ENCODE data around the gene ASMTL. TPM values are rescaled to one million over a fixed set of nuclear protein-coding genes. Genes with fewer than 3 reads are reported as not detected.
"Not testable (repeated sequence)": the region's sequence is repeated elsewhere in the genome, so short reads cannot be mapped to it uniquely, and the experiment has no call there.

The ASMTL gene
- polyA plus RNA-seq, 1 donor (not counting 4 experiments of a cell fraction or from before 2014, with no cell fraction given): 13.8 TPM

GRCh38 chrX:1489354-1489753 is 36.6 kb upstream of the ASMTL start:
- H3K4me1 ChIP-seq (ENCODE audit: control insufficient read depth, extremely low read depth, insufficient read depth, low read length); H2AFZ ChIP-seq (ENCODE audit: control insufficient read depth, low read length); H3K79me2 ChIP-seq (ENCODE audit: control insufficient read depth, insufficient read depth, low read length); DNase-seq (ENCODE audit: low read depth, low spot score); H3K4me3 ChIP-seq (ENCODE audit: control insufficient read depth in 2 of 3, extremely low read depth in 1 of 3, insufficient read depth in 2 of 3, low read depth in 1 of 3, low read length in 3 of 3); H4K20me1 ChIP-seq (ENCODE audit: control insufficient read depth, extremely low read depth, insufficient read depth, low read length); FAIRE-seq; H3K9ac ChIP-seq (ENCODE audit: control insufficient read depth, extremely low read depth, insufficient read depth, low read length); H3K27ac ChIP-seq (ENCODE audit: control insufficient read depth, insufficient read depth, low read length); H3K36me3 ChIP-seq (ENCODE audit: control insufficient read depth in 2 of 2, extremely low read depth in 1 of 2, insufficient read depth in 2 of 2, low read length in 2 of 2); H3K4me2 ChIP-seq (ENCODE audit: control insufficient read depth, extremely low read depth, insufficient read depth, low read depth, low read length); dilution Hi-C loops (cut with MboI; ENCODE audit: extremely low pct_ligation_motif_present, low sequenced_read_pairs); H3K27me3 ChIP-seq (ENCODE audit: control insufficient read depth, extremely low read depth, insufficient read depth, low read length); H3K9me1 ChIP-seq (ENCODE audit: control insufficient read depth, extremely low read depth, insufficient read depth, low read length): not testable (repeated sequence)
- peaks cover 11% of the 10 kb centered on the region for H3K9me3 ChIP-seq (ENCODE audit: control insufficient read depth, low read depth, low read length)

GRCh38 chrX:1488745-1489144 is 36.0 kb upstream of the ASMTL start:
- peaks cover 11% of the 10 kb centered on the region for H3K9me3 ChIP-seq (ENCODE audit: control insufficient read depth, low read depth, low read length)
- no peak for FAIRE-seq
- TF ChIP-seq EZH2 (IDR thresholded peaks at IDR 0.05; ENCODE audit: low read length): no peak
- TF ChIP-seq CTCF (optimal IDR thresholded peaks at IDR 0.05 in 1 of 3, IDR thresholded peaks at IDR 0.05 in 1 of 3, conservative IDR thresholded peaks at IDR 0.05 in 1 of 3; ENCODE audit: extremely low read depth in 1 of 3, insufficient read depth in 2 of 3, low read length in 3 of 3): no peak
- no peaks in the 10 kb centered on the region for H4K20me1 ChIP-seq (ENCODE audit: control insufficient read depth, extremely low read depth, insufficient read depth, low read length)
- H3K27ac ChIP-seq (ENCODE audit: control insufficient read depth, insufficient read depth, low read length): no peak overlapping the region
- no peak overlapping the region for H3K4me2 ChIP-seq (ENCODE audit: control insufficient read depth, extremely low read depth, insufficient read depth, low read depth, low read length)
- no peaks in the 10 kb centered on the region for H3K36me3 ChIP-seq (ENCODE audit: control insufficient read depth in 2 of 2, extremely low read depth in 1 of 2, insufficient read depth in 2 of 2, low read length in 2 of 2)
- H3K9me1 ChIP-seq (ENCODE audit: control insufficient read depth, extremely low read depth, insufficient read depth, low read length): no peaks in the 10 kb centered on the region
- no peak overlapping the region for H3K4me3 ChIP-seq (ENCODE audit: control insufficient read depth in 2 of 3, extremely low read depth in 1 of 3, insufficient read depth in 2 of 3, low read depth in 1 of 3, low read length in 3 of 3)
- no peak overlapping the region for H2AFZ ChIP-seq (ENCODE audit: control insufficient read depth, low read length)
- no peaks in the 10 kb centered on the region for H3K4me1 ChIP-seq (ENCODE audit: control insufficient read depth, extremely low read depth, insufficient read depth, low read length)
- dilution Hi-C loops (cut with MboI; ENCODE audit: extremely low pct_ligation_motif_present, low sequenced_read_pairs): no loop called here
- no peak overlapping the region for H3K9ac ChIP-seq (ENCODE audit: control insufficient read depth, extremely low read depth, insufficient read depth, low read length)
- DNase-seq (ENCODE audit: low read depth, low spot score): no peak
- no peaks in the 10 kb centered on the region for H3K27me3 ChIP-seq (ENCODE audit: control insufficient read depth, extremely low read depth, insufficient read depth, low read length)
- H3K79me2 ChIP-seq (ENCODE audit: control insufficient read depth, insufficient read depth, low read length): no peaks in the 10 kb centered on the region

- DNase-seq (ENCODE audit: low read depth, low spot score) (no peak), FAIRE-seq (no peak)
- Histone ChIP-seq H3K27me3 (ENCODE audit: control insufficient read depth, extremely low read depth, insufficient read depth, low read length) (no peaks in the 10 kb centered on the region), H2AFZ (ENCODE audit: control insufficient read depth, low read length) (no peak overlapping the region), H3K4me1 (ENCODE audit: control insufficient read depth, extremely low read depth, insufficient read depth, low read length) (no peaks in the 10 kb centered on the region), H3K79me2 (ENCODE audit: control insufficient read depth, insufficient read depth, low read length) (no peaks in the 10 kb centered on the region), H3K27ac (ENCODE audit: control insufficient read depth, insufficient read depth, low read length) (no peak overlapping the region), H3K9ac (ENCODE audit: control insufficient read depth, extremely low read depth, insufficient read depth, low read length) (no peak overlapping the region), H3K9me1 (ENCODE audit: control insufficient read depth, extremely low read depth, insufficient read depth, low read length) (no peaks in the 10 kb centered on the region), H3K36me3 (ENCODE audit: control insufficient read depth in 2 of 2, extremely low read depth in 1 of 2, insufficient read depth in 2 of 2, low read length in 2 of 2) (no peaks in the 10 kb centered on the region), H3K4me3 (ENCODE audit: control insufficient read depth in 2 of 3, extremely low read depth in 1 of 3, insufficient read depth in 2 of 3, low read depth in 1 of 3, low read length in 3 of 3) (no peak overlapping the region), H3K4me2 (ENCODE audit: control insufficient read depth, extremely low read depth, insufficient read depth, low read depth, low read length) (no peak overlapping the region), H4K20me1 (ENCODE audit: control insufficient read depth, extremely low read depth, insufficient read depth, low read length) (no peaks in the 10 kb centered on the region), H3K9me3 (ENCODE audit: control insufficient read depth, low read depth, low read length) (peaks cover 11% of the 10 kb centered on the region)
- no peak for TF ChIP-seq EZH2 (IDR thresholded peaks at IDR 0.05; ENCODE audit: low read length)
- no peak for TF ChIP-seq CTCF (optimal IDR thresholded peaks at IDR 0.05 in 1 of 3, IDR thresholded peaks at IDR 0.05 in 1 of 3, conservative IDR thresholded peaks at IDR 0.05 in 1 of 3; ENCODE audit: extremely low read depth in 1 of 3, insufficient read depth in 2 of 3, low read length in 3 of 3)
- dilution Hi-C loops (cut with MboI; ENCODE audit: extremely low pct_ligation_motif_present, low sequenced_read_pairs): no loop called here
Observed at GRCh38 chrX:1488141-1488540, 35.4 kb upstream of the ASMTL start.
